GM12872 (cell line): ENCODE measurements around the gene FXYD5.

Experiments used
- CTCF ChIP-seq: IDR thresholded peaks from 3 replicates; pipeline ENCODE4 v1.5.1; 2011; ENCODE audit warnings: low read depth, mild to moderate bottlenecking, low read length, moderate library complexity; ENCODE audit not compliant: insufficient read depth

Gene FXYD5

DNA sequence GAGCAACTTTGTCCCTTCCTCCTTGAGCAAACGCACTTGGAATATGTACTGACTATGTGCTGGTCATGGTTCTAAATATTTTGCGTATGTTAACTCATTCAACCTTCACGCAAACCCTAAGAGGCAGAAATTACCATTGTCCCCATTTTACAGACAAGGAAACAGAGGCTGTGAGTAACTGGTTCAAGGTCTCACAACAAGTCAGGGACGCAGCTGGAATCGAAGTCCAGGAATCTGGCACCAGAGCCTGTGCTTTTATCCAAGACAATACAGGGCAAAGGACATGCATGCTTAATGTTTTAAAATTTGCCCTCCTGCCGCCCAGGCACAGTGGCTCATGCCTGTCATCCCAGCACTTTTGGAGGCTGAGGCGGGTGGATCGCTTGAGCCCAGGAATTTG lies 5.1 kb downstream of the FXYD5 start:
- TF ChIP-seq CTCF, result no peak

DNA sequence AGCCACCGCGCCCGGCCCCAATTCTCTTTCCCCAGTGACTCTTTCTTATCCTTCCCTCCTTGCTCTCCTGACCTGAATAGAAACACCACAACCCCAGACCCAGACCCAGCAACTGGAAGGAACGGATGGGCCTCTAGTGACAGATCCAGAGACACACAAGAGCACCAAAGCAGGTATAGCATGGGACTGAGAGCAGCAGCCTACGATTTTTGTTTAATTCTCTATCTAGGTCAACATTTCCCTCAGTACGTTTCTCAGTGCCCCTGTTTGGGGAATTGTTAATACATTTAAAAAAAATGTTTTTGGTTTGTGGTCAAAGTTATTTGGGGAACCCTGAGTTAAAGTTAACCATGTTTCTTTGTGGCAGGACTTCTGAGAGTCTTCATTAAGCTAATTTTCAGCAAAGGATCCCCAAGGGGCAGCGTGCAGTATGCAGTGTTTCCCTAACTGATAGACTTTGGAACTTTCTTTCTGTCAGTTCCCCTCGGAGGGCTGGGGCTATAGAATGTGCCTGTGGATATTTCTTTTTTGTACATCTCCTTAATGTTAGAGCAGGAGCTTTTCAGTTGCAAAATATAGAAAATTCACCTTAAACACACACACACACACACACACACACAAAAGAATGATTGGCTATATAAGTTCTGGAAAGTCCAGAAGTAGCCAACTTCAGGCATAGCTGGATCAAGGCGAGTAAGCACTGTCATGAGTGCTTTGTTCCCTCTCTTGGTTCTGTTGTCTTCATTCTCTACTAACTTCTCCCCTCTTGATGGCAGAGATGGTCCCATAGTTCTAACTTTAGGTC lies 6.3 kb downstream of the FXYD5 start:
- TF ChIP-seq CTCF, result no peak

DNA sequence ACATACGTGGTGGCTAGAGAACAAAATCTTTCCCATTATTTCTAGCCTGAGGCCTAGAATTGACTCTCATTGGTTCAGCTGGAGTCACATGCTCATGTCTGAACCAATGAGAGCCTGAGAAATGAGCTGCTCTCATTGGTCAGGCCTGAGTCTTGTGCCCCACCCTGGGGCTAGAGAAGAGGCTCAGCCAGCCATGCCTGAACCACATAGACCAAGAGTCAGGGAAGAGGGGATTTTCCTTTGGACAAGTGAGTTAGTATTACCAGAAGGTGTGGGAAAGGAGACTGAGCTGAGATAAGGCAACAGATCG lies 6.9 kb downstream of the FXYD5 start:
- TF ChIP-seq CTCF, result no peak

- TF ChIP-seq CTCF, result no peak
Observed at GRCh38 chr19:35162471-35163326, 8.2 kb downstream of the FXYD5 start.

GRCh38 chr19:35164418-35164817 lies 9.9 kb downstream of the FXYD5 start:
- no peak for TF ChIP-seq CTCF

DNA sequence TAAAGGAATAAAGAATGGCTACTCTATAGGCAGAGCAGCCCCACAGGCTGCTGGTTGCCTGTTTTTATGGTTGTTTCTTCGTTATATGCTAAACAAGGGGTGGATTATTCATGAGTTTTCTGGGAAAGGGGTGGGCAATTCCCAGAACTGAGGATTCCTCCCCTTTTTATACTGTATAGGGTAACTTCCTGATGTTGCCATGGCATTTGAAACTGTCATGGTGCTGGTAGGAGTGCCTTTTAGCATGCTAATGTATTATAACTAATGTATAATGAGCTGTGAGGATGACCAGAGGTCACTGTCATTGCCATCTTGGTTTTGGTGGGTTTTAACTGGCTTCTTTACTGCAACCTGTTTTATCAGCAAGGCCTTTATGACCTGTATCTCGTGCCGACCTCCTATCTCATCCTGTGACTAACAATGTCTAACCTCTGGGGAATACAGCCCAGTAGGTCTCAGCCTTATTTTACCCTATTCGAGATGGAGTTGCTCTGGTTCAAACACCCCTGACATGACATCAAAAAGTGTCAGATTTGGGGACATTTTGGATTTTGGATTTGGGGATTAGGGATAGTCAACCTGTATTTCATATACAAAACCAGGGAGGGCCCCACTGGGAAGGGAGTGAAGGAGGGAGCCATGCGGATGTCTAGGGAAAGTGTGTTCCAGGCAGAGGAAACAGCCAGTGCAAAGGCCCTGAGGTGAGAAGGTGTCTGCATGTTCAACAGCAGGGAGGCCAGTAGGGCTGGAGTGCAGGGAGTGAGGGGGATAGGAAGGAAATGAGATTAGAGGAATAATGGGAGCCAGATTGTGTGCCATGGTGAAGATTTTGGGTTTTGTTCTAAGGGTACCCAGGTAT lies 10.9 kb downstream of the FXYD5 start:
- TF ChIP-seq CTCF, result no peak
